ENCODE data around the gene OTUB1. TPM values are rescaled to one million over a fixed set of nuclear protein-coding genes. Genes with fewer than 3 reads are reported as not detected.

The OTUB1 gene
- total and polyA plus RNA-seq, 2 of the 4 experiments (the other 2 are of a cell fraction) = 69.0 to 168 TPM

DNA sequence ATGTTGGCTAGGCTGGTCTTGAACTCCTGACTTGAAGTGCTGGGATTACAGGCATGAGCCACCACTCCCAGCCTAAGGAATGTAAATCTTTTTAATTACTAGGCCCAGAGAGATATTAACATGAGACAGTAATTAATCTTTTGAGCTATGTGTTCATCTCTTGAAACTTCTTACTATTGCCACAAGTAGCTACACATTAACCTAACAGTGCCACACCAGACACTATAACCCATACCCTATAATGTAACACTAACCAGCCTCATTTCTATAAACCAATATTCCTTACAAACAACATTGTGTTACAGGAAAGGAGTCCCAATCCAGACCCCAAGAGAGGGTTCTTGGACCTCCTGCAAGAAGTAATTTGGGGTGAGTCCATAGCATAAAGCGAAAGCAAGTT, 19.8 kb upstream of the OTUB1 start:
- dilution Hi-C loops (cut with HindIII; ENCODE audit: low sequenced_read_pairs, unreplicated experiment) (no loop called here), intact Hi-C loops (cut with micrococcal nuclease) (no loop called here), in situ Hi-C loops (cut with MboI; ENCODE audit: low sequenced_read_pairs) (no loop called here)
- Histone ChIP-seq H3K4me3 (ENCODE audit: insufficient read depth, low read depth, low read length) (no peak overlapping the region), H2BK5ac (ENCODE audit: low read depth, low read length, poor library complexity, severe bottlenecking) (no peak overlapping the region), H3K9me3 (ENCODE audit: control insufficient read depth, insufficient read depth, low read length) (no peaks in the 10 kb centered on the region), H3K56ac (ENCODE audit: extremely low read depth, insufficient read depth, low read length) (no peak overlapping the region), H3K27ac (ENCODE audit: insufficient read depth, low read length) (no peak overlapping the region), H3K4ac (ENCODE audit: low read depth, low read length) (no peak overlapping the region), H2AK5ac (ENCODE audit: low read depth, low read length) (no peak overlapping the region), H3K79me1 (ENCODE audit: low read depth in 1 of 2, low read length in 2 of 2) (no peaks in the 10 kb centered on the region), H2AK9ac (replicated peaks; ENCODE audit: low read depth, low read length, poor library complexity) (no peak overlapping the region), H3K36me3 (ENCODE audit: control insufficient read depth, insufficient read depth, low read length) (no peaks in the 10 kb centered on the region), H2BK15ac (ENCODE audit: low read depth, low read length) (no peak overlapping the region), H2BK20ac (ENCODE audit: low read depth, low read length) (no peak overlapping the region), H3K27me3 (ENCODE audit: control insufficient read depth, insufficient read depth, low read length) (no peaks in the 10 kb centered on the region), H4K20me1 (ENCODE audit: insufficient read depth, low read length) (no peaks in the 10 kb centered on the region), H3K9me1 (ENCODE audit: insufficient read depth, low read length) (no peaks in the 10 kb centered on the region), H3K4me1 (ENCODE audit: control insufficient read depth, insufficient read depth, low read length) (peaks cover 6% of the 10 kb centered on the region; the same call in 1 of the 2 replicates), H2BK120ac (ENCODE audit: low read depth, low read length) (no peak overlapping the region), H3K9ac (ENCODE audit: low read depth, low read length) (no peak overlapping the region), H3K4me2 (ENCODE audit: low read depth, low read length) (no peak overlapping the region), H4K8ac (ENCODE audit: low read depth in 2 of 2, low read length in 2 of 2) (no peak overlapping the region), H4K91ac (ENCODE audit: insufficient read depth, low read depth, low read length) (no peak overlapping the region), H3K14ac (replicated peaks; ENCODE audit: low read depth, low read length) (no peak overlapping the region), H2AFZ (replicated peaks; ENCODE audit: low read length, poor library complexity) (no peak overlapping the region), H4K5ac (ENCODE audit: low read depth, low read length) (no peak overlapping the region), H3K18ac (ENCODE audit: low read depth, low read length) (no peak overlapping the region), H3K23ac (ENCODE audit: low read depth, low read length) (no peak overlapping the region)
- ATAC-seq (ENCODE audit: low read depth) (no peak), DNase-seq (no peak)
- BruUV-seq (replicated peaks) = no TSS peak
- no CpG with 5 or more reads among the region's 1 CpG for WGBS, 2 experiments (ENCODE audit: extremely low coverage in 2 of 2, insufficient read length in 1 of 2)
- POLR2A ChIA-PET (ENCODE audit: unreplicated experiment) = no interaction called here
- no peak for TF ChIP-seq MAZ (IDR thresholded peaks at IDR 0.05; ENCODE audit: borderline replicate concordance, low read depth, low read length)
- no peak for TF ChIP-seq CHD1 (IDR thresholded peaks at IDR 0.05; ENCODE audit: low read depth, low read length)
- no peak for TF ChIP-seq CEBPB (IDR thresholded peaks at IDR 0.05; ENCODE audit: low read depth, low read length)
- TF ChIP-seq NFE2L2 (IDR thresholded peaks at IDR 0.05; ENCODE audit: low read depth, low read length) = no peak
- TF ChIP-seq RFX5 (IDR thresholded peaks at IDR 0.05; ENCODE audit: low read depth, low read length) = no peak
- no peak for TF ChIP-seq FOS (IDR thresholded peaks at IDR 0.05; ENCODE audit: low read depth, low read length)
- TF ChIP-seq SMC3 (IDR thresholded peaks at IDR 0.05; ENCODE audit: low read depth, low read length) = no peak
- no peak for TF ChIP-seq POLR2A (IDR thresholded peaks at IDR 0.05; ENCODE audit: low read depth, low read length)
- TF ChIP-seq, protein P1, sequence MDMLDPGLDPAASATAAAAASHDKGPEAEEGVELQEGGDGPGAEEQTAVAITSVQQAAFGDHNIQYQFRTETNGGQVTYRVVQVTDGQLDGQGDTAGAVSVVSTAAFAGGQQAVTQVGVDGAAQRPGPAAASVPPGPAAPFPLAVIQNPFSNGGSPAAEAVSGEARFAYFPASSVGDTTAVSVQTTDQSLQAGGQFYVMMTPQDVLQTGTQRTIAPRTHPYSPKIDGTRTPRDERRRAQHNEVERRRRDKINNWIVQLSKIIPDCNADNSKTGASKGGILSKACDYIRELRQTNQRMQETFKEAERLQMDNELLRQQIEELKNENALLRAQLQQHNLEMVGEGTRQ (IDR thresholded peaks at IDR 0.05; ENCODE audit: low read depth, low read length) = no peak
- TF ChIP-seq MAFK (IDR thresholded peaks at IDR 0.05; ENCODE audit: low read depth, low read length) = no peak
- no peak for TF ChIP-seq ELK1 (IDR thresholded peaks at IDR 0.05; ENCODE audit: borderline replicate concordance, low read depth, low read length)
- TF ChIP-seq RCOR1 (IDR thresholded peaks at IDR 0.05; ENCODE audit: insufficient replicate concordance, low read length) = no peak
- CTCF ChIA-PET = no interaction called here
